GM19025 (cell line): ENCODE data around the gene AGRN.
"Not testable (repeated sequence)": the region's sequence is repeated elsewhere in the genome, so short reads cannot be mapped to it uniquely, and the experiment has no call there.

Source experiments
- ATAC-seq: cut with Tn5 transposase; IDR thresholded peaks from one replicate; pipeline ENCODE4 v1.9.1; 2021; ENCODE audit warnings: mild to moderate bottlenecking, low read depth, moderate library complexity; ENCODE audit not compliant: unreplicated experiment

The AGRN gene

DNA sequence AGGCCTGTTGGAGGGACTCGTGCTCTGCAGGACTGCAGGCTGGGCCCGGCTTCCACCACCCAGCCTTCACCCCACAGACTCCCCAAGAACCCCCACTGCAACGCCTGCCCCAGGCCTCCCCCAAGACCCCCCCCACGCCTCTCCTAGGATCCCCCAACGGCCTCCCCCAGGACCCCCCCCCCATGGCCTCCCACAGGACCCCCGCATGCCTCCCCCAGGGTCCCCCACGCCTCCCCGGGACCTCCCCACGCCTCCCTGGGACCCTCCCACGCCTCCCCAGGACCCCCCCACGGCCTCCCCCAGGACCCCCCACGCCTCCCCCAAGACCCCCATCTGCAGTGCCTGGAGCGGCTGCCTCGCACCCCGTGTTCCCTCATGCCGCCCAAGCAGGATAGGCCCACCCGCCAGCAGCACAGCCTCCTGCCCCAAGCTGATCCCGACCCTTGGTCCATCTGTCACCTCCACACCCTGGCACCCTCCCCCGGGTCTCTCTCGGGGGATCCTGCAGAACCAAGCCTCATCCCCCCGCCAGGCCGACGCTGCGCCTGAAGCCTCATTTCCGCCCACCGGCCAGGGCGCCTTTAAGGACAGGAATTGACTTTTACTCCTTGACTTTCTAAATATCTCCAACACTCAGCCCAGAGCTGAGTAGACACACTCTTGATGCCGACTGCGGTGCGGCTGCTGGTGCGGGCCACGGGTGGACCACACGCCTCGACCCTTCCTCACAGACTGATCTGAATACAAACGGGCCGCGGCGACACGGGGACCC is 68.3 kb downstream of the AGRN start:
- no peak for ATAC-seq

GRCh38 chr1:1088801-1089680 is 69.1 kb downstream of the AGRN start:
- no peak for ATAC-seq

DNA sequence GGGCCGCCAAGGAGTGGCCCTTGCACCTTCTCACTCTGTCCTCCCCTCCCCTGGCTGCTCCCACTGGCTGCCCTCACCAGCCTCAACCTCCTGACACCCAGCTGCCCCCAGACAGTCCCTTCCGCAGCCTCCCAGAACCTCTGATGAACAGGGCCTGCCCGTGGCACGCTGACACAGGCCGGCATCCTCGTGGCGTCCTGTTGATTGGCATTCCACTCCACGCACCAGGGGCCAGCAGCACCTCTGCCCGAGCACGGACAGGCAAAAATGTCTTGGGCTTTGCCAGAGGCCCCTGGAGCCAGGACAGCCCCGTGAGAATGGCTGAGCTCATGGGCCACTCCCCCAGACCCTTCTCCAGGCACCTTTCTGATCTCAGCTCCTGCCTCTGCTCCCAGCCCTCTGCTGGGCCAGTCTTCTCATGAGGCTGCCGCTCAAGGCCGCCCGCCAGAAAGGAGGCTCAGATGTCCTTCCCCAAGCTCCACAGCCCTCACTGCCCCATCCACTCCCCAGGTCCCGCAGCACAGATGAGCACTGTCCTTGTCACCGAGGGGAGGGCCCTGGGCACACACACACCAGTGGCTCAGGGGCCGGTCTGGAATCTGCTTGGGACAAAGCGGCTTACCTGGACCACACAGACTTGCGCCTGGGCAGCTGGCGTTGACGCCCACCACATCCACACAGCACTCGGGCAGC is 70.0 kb downstream of the AGRN start:
- ATAC-seq = no peak

DNA sequence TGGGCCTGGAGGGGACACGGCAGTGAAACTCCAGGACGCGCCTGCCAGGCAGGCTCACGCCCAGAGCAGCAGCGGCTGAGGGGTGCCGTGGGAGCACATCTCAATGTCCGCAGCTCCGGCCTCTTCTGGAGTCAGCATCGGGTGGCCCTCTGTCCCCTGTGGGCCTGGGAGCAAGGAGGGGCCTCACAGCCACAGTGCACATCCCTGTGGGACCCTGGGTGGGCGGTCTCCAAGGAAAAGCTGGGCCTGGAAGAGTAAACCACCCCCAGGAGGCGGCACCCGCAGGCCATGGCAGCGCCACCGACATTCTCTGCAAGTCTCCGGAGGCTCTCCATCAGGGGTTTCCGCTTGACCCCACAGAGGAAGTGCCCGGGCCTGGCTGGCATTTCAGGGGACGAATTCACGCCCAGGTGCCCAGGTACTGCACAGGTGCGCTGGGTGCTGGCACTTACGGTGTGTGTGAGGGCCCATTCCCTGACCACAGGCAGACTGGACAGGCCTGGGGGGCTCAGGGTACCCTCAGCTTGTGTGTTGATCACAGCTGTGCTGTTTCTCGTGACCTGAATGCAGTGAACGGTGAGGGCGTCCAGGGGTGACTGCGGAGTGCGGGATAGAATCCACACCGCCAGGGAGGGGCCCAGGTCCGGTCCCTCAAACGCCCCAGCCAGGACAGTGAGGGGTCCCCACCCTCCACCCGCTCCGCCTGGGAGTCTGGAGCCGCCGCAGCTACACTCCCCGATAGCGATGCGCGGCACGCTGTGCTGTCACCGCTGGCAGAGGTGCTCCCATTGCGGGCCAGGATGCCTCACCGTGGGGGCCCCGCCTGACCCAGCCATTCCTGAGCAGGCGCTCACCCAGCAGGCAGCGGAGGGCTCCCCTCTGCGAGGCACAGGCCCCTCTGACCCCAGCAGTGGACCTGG is 70.8 kb downstream of the AGRN start:
- no peak for ATAC-seq

DNA sequence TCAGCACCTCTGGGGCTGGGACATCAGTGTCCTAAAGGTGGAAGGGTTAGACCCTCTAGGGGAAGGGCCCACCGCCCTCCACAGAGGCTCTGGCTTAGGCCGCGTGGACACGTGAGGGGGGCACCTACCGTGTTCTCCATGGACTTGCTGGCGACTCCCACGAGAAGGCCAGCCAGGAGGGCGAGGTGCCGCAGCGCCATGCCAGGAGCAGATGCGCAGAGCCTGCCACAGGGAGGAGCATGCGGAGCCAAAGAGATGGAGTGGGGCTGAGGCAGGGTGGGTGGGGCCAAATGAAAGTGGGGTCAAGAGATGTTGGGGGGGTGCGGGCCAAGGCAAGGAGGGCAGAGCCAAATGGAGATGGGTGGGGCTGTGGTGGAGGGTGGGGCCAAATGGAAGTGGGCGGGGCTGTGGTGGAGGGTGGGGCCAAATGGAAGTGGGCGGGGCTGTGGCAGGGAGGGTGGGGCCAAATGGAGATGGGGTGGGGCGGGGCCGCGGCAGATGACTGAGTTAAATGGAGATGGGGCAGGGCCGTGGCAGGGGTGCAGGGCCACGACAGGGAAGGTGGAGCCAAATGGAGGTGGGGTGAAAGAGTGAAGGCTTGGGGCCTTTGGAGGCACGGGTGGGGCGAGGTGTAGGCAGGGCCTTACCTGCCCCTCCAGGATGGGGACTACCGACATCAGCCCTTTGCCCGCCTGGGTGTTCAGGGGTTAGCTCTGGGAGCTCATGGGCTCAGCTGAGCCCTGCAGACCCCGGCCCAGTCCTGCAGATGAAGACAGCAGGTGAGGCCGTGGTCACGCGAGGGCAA is 71.6 kb downstream of the AGRN start:
- no peak for ATAC-seq

GRCh38 chr1:1092149-1092855 is 72.4 kb downstream of the AGRN start:
- ATAC-seq = no peak

DNA sequence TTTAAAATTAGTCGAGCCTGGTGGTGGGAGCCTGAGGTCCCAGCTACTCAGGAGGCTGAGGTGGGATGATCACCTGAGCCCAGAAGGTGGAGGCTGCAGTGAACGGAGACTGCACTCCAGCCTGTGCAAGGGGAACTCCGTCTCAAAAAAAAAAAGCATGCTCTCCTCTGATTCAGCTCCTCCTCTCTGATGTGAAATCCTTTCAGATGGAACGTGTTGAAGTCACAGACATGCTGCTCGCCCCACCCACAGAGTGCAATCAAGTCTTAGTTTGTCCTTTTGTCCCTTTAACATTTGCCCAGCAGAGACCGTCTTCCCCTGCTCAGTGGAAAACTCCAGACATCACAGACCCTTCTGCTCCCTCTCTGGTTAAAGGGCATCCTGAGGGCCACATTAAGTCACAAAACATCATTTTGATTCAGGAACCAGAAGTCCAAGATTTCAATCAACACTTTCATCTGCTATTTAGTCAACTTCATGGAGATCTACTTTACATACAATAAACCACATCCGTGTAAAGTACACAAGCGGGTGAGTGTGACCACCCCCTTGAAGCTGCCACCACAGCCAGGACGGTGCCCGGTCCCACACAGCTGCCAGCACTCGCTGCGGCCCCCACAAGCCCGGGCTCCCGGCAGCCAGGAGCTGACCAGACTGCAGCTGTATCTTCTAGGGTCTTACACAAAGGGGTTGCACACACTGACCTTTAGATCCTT is 73.1 kb downstream of the AGRN start:
- ATAC-seq = no peak

DNA sequence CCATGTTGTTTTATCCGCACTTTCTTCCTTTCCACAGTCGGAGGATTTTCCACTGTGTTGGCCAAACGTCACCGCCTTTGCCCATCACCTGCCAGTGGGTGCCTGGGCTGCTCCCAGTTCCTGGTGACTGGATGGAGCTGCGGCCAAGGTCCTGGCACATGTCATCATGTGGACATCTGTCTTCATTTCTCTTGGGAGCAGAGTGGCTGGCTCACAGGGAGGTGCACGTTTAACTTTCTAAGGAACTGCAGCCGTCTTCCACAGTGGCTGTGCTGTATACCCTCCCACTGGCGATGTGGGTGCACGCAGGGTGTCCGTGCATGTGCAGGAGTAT is 73.7 kb downstream of the AGRN start:
- ATAC-seq = no peak

- ATAC-seq = no peak
These were observed 75.1 kb downstream of the AGRN start for GRCh38 chr1:1094981-1095380.

- not testable (repeated sequence) for ATAC-seq
These were observed 76.2 kb downstream of the AGRN start for GRCh38 chr1:1096136-1096535.

DNA sequence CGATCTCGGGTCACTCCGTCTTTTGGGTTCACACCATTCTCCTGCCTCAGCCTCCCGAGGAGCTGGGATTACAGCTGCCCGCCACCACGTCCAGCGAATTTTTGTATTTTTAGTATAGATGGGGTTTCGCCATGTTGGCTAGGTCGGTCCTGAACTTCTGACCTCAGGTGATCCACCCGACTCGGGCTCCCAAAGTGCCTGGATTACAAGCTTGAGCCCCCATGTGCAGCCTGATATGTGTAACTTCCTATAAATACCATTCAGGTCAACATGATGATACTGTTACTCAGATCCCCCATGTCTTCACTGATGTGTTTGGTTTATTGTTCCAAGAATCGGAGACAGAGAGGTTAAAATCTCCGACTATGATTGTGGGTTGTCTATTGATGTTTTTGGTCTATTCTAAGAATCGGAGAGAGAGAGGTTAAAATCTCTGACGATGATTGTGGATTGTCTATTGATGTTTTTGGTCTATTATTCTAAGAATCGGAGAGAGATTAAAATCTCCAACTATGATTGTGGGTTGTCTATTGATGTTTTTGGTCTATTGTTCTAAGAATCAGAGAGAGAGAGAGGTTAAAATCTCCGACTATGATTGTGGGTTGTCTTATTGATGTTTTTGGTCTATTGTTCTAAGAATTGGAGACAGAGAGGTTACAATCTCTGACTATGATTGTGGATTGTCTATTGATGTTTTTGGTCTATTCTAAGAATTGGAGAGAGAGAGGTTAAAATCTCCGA is 78.9 kb downstream of the AGRN start:
- no peak for ATAC-seq

- ATAC-seq = no peak
These were observed 79.7 kb downstream of the AGRN start for GRCh38 chr1:1099506-1100183.

GRCh38 chr1:1100296-1100695 is 80.4 kb downstream of the AGRN start:
- ATAC-seq = no peak

- no peak for ATAC-seq
These were observed 81.6 kb downstream of the AGRN start for GRCh38 chr1:1101503-1101902.

- not testable (repeated sequence) for ATAC-seq
These were observed 84.2 kb downstream of the AGRN start for GRCh38 chr1:1104152-1104551.
